Measurements from ENCODE around the gene ZDHHC3. TPM values are rescaled to one million over a fixed set of nuclear protein-coding genes. Genes with fewer than 3 reads are reported as not detected.
"Not testable (repeated sequence)": the region's sequence is repeated elsewhere in the genome, so short reads cannot be mapped to it uniquely, and the experiment has no call there.

Gene ZDHHC3
- total and polyA plus RNA-seq, 8 donors: 86.8 to 134 (median 123) TPM

DNA sequence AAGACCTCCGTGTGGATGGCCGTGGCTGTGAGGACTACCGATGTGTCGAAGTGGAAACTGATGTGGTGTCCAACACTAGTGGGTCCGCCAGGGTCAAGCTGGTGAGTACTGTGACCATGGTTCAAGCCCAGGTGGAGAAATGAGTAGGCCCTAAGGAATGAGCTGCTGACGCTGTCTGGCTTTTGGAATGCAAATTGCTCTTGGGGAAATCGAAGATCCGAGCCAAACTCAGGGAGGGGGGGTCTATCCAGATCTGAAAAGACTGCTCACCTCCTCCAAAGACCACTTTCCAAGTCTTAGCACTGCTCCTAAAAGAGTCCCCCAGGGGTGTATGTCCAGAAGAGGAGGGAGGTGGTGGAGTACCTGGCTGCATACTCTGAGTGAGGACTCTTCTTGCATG, 13.2 kb upstream of the ZDHHC3 start:
- ATAC-seq (no peak), DNase-seq (no peak)
- Histone ChIP-seq H3K4me1 (peaks cover 3 to 30% of the 10 kb centered on the region in 2 donors), H3K4me3 (no peak overlapping the region), H3K36me3 (peaks cover 0 to 28% of the 10 kb centered on the region in 2 donors), H3K9me3 (no peaks in the 10 kb centered on the region), H3K27ac (no peak overlapping the region), H3K27me3 (no peaks in the 10 kb centered on the region)
- intact Hi-C loops (cut with DNase I): no loop called here
- TF ChIP-seq, protein P1, sequence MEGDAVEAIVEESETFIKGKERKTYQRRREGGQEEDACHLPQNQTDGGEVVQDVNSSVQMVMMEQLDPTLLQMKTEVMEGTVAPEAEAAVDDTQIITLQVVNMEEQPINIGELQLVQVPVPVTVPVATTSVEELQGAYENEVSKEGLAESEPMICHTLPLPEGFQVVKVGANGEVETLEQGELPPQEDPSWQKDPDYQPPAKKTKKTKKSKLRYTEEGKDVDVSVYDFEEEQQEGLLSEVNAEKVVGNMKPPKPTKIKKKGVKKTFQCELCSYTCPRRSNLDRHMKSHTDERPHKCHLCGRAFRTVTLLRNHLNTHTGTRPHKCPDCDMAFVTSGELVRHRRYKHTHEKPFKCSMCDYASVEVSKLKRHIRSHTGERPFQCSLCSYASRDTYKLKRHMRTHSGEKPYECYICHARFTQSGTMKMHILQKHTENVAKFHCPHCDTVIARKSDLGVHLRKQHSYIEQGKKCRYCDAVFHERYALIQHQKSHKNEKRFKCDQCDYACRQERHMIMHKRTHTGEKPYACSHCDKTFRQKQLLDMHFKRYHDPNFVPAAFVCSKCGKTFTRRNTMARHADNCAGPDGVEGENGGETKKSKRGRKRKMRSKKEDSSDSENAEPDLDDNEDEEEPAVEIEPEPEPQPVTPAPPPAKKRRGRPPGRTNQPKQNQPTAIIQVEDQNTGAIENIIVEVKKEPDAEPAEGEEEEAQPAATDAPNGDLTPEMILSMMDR (IDR thresholded peaks at IDR 0.05): no peak

GRCh38 chr3:44988073-44988472, 12.1 kb upstream of the ZDHHC3 start:
- DNase-seq (no peak), ATAC-seq (no peak)
- Histone ChIP-seq H3K4me3 (no peak overlapping the region), H3K27me3 (no peaks in the 10 kb centered on the region), H3K27ac (no peak overlapping the region), H3K4me1 (peaks cover 6 to 30% of the 10 kb centered on the region in 2 donors), H3K9me3 (no peaks in the 10 kb centered on the region), H3K36me3 (peaks cover 0 to 28% of the 10 kb centered on the region in 2 donors)
- TF ChIP-seq, protein P1 (IDR thresholded peaks at IDR 0.05): peak; percentile 24 to 46
- intact Hi-C loops (cut with DNase I): no loop called here

DNA sequence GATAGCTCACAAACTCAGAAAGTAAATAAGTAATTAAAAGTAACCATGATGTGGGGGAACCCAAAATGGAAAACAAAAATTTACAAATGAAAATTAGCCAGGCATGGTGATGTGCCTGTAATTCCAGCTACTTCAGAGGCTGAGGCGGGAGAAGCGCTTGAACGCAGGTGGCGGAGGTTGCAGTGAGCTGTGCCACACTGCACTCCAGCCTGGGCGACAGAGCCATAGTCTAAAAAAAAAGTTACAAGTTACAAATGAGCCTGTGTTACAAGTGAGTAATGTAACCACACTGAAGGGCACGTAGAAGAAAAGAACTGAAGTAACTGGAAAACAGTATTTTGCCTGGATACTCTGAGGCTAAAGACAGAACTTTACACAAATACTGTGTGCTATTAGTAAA, 11.4 kb upstream of the ZDHHC3 start:
- Histone ChIP-seq H3K27me3 (no peaks in the 10 kb centered on the region), H3K27ac (no peak overlapping the region), H3K36me3 (peaks cover 0 to 28% of the 10 kb centered on the region in 2 donors), H3K4me1 (peaks cover 8 to 34% of the 10 kb centered on the region in 2 donors), H3K9me3 (no peaks in the 10 kb centered on the region), H3K4me3 (no peak overlapping the region)
- DNase-seq (no peak), ATAC-seq (no peak)
- TF ChIP-seq, protein P1 (IDR thresholded peaks at IDR 0.05): no peak
- intact Hi-C loops (cut with DNase I): no loop called here

- Histone ChIP-seq H3K36me3 (peaks cover 0 to 19% of the 10 kb centered on the region in 2 donors), H3K4me1 (peaks cover 8 to 44% of the 10 kb centered on the region in 2 donors)
- H3K9me3 ChIP-seq; H3K27me3 ChIP-seq; DNase-seq; ATAC-seq; intact Hi-C loops (cut with DNase I); H3K27ac ChIP-seq; H3K4me3 ChIP-seq: not testable (repeated sequence)
These were observed 10.4 kb upstream of the ZDHHC3 start for GRCh38 chr3:44986330-44986729.

DNA sequence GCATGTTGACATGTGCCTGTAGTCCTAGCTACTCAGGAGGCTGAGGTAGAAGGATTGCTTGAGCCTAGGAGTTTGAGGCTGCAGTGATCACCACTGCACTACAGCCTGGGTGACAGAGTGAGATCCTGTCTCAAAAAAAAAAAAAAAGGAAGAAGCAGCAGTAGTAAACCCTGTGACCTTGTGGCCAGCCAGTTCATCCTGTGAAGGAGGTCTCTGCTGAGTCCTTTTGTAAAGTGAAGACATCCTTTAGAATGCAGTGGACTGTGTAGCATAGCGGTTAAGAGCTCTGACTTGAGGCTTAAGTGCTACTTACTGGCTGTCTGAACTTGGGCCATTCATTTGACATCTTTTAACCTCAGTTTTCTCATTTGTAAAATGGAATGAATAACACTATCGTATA, 8.4 kb upstream of the ZDHHC3 start:
- H3K9me3 ChIP-seq: no peaks in the 10 kb centered on the region
- peak overlapping the region in 1 of 2 donors; percentile 19 for H3K27ac ChIP-seq
- peaks cover 8 to 49% of the 10 kb centered on the region in 2 donors for H3K4me1 ChIP-seq
- no peak for DNase-seq
- H3K27me3 ChIP-seq: no peaks in the 10 kb centered on the region
- intact Hi-C loops (cut with DNase I): no loop called here
- H3K36me3 ChIP-seq: peaks cover 0 to 5% of the 10 kb centered on the region in 2 donors
- TF ChIP-seq, protein P1 (IDR thresholded peaks at IDR 0.05): no peak
- ATAC-seq: peak; percentile 29
- H3K4me3 ChIP-seq: no peak overlapping the region

DNA sequence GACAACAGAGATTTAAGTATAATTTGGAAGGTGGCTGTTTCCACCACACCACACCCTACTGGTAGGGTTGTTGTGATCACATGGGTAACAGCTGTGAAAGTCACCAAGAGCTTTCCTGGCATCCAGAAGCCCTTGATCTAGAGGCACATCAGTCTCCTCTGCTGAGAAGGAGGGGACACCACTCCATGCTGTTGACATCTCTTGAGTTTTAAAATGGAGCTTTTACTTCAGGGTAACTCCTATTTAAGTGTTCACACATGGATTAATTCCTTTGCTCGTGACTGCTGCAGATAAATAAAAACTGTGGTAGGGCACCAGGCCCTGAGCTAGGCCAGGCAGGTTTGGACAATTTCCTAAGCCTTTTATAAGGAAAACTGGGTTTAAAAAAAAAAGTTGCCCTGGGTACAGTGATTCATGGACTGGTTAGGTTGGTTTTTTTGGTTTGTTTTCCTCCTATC, 7.5 kb upstream of the ZDHHC3 start:
- Histone ChIP-seq H3K4me3 (no peak overlapping the region), H3K27ac (peak overlapping the region; percentile 19 to 21), H3K4me1 (peaks cover 8 to 52% of the 10 kb centered on the region in 2 donors), H3K27me3 (no peaks in the 10 kb centered on the region), H3K36me3 (no peaks in the 10 kb centered on the region), H3K9me3 (no peaks in the 10 kb centered on the region)
- TF ChIP-seq, protein P1 (IDR thresholded peaks at IDR 0.05): no peak
- intact Hi-C loops (cut with DNase I): no loop called here
- no peak for DNase-seq
- ATAC-seq: peak; percentile 57

Data from left lung (tissue), 10 donors.